IPS-18a (cell line): ENCODE results near the gene CA12.

Experiments used
- H3K27ac ChIP-seq: one replicate; pipeline ENCODE4 v1.5.1; 2013; ENCODE audit warnings: low read length
- H3K27me3 ChIP-seq: one replicate; pipeline ENCODE4 v1.6.1; 2013; ENCODE audit warnings: mild to moderate bottlenecking, low read length; ENCODE audit not compliant: control insufficient read depth, insufficient read depth
- H3K36me3 ChIP-seq: one replicate; pipeline ENCODE4 v1.6.1; 2013; ENCODE audit warnings: low read depth, low read length; ENCODE audit not compliant: control insufficient read depth
- H3K4me1 ChIP-seq: one replicate; pipeline ENCODE4 v1.6.1; 2013; ENCODE audit warnings: low read depth, low read length; ENCODE audit not compliant: control insufficient read depth
- H3K4me3 ChIP-seq: one replicate; pipeline ENCODE4 v1.5.1; 2013; ENCODE audit warnings: low read length
- H3K9ac ChIP-seq: one replicate; pipeline ENCODE4 v1.6.1; 2013; ENCODE audit warnings: mild to moderate bottlenecking, low read length, moderate library complexity
- H3K9me3 ChIP-seq: one replicate; pipeline ENCODE4 v1.6.1; 2013; ENCODE audit warnings: low read depth, low read length; ENCODE audit not compliant: control insufficient read depth

CA12 gene

GRCh38 chr15:63398456-63398855, 16.8 kb upstream of the CA12 start:
- Histone ChIP-seq H3K9ac (no peak overlapping the region), H3K36me3 (no peaks in the 10 kb centered on the region), H3K4me1 (peaks cover 12% of the 10 kb centered on the region), H3K4me3 (no peak overlapping the region), H3K9me3 (no peaks in the 10 kb centered on the region), H3K27ac (no peak overlapping the region), H3K27me3 (peaks cover 18% of the 10 kb centered on the region)

GRCh38 chr15:63396152-63396928, 14.7 kb upstream of the CA12 start:
- no peak overlapping the region for H3K4me3 ChIP-seq
- H3K36me3 ChIP-seq, result no peaks in the 10 kb centered on the region
- no peaks in the 10 kb centered on the region for H3K9me3 ChIP-seq
- H3K27me3 ChIP-seq, result peaks cover 18% of the 10 kb centered on the region
- no peak overlapping the region for H3K27ac ChIP-seq
- H3K9ac ChIP-seq, result no peak overlapping the region
- peaks cover 12% of the 10 kb centered on the region for H3K4me1 ChIP-seq

- Histone ChIP-seq H3K4me1 (peaks cover 12% of the 10 kb centered on the region), H3K27me3 (peaks cover 18% of the 10 kb centered on the region), H3K9ac (no peak overlapping the region), H3K36me3 (no peaks in the 10 kb centered on the region), H3K27ac (no peak overlapping the region), H3K9me3 (no peaks in the 10 kb centered on the region), H3K4me3 (no peak overlapping the region)
Observed at GRCh38 chr15:63395730-63396151, 14.1 kb upstream of the CA12 start.

- Histone ChIP-seq H3K27ac (no peak overlapping the region), H3K9me3 (no peaks in the 10 kb centered on the region), H3K4me1 (peaks cover 12% of the 10 kb centered on the region), H3K4me3 (no peak overlapping the region), H3K9ac (no peak overlapping the region), H3K36me3 (no peaks in the 10 kb centered on the region), H3K27me3 (peaks cover 14% of the 10 kb centered on the region)
Observed at GRCh38 chr15:63392361-63393009, 10.8 kb upstream of the CA12 start.

GRCh38 chr15:63391669-63392360, 10.2 kb upstream of the CA12 start:
- Histone ChIP-seq H3K27me3 (peaks cover 14% of the 10 kb centered on the region), H3K4me1 (peaks cover 12% of the 10 kb centered on the region), H3K9me3 (no peaks in the 10 kb centered on the region), H3K9ac (no peak overlapping the region), H3K27ac (no peak overlapping the region), H3K36me3 (no peaks in the 10 kb centered on the region), H3K4me3 (no peak overlapping the region)

- Histone ChIP-seq H3K36me3 (no peaks in the 10 kb centered on the region), H3K4me3 (no peak overlapping the region), H3K9ac (no peak overlapping the region), H3K9me3 (no peaks in the 10 kb centered on the region), H3K4me1 (peaks cover under 1% of the 10 kb centered on the region), H3K27me3 (peaks cover 11% of the 10 kb centered on the region), H3K27ac (no peak overlapping the region)
Observed at GRCh38 chr15:63390689-63391088, 9.0 kb upstream of the CA12 start.

GRCh38 chr15:63389902-63390670, 8.4 kb upstream of the CA12 start:
- Histone ChIP-seq H3K9ac (no peak overlapping the region), H3K36me3 (no peaks in the 10 kb centered on the region), H3K27ac (no peak overlapping the region), H3K4me1 (no peaks in the 10 kb centered on the region), H3K27me3 (peaks cover 5% of the 10 kb centered on the region), H3K4me3 (no peak overlapping the region), H3K9me3 (no peaks in the 10 kb centered on the region)

- no peak overlapping the region for H3K9ac ChIP-seq
- H3K9me3 ChIP-seq, result no peaks in the 10 kb centered on the region
- H3K4me3 ChIP-seq, result no peak overlapping the region
- H3K36me3 ChIP-seq, result no peaks in the 10 kb centered on the region
- no peaks in the 10 kb centered on the region for H3K27me3 ChIP-seq
- H3K27ac ChIP-seq, result no peak overlapping the region
- no peaks in the 10 kb centered on the region for H3K4me1 ChIP-seq
Observed at GRCh38 chr15:63388511-63388910, 6.9 kb upstream of the CA12 start.

- H3K36me3 ChIP-seq, result no peaks in the 10 kb centered on the region
- H3K4me1 ChIP-seq, result no peaks in the 10 kb centered on the region
- peaks cover 3% of the 10 kb centered on the region for H3K27me3 ChIP-seq
Observed at GRCh38 chr15:63387748-63388493, 6.3 kb upstream of the CA12 start.

GRCh38 chr15:63385911-63386531, 4.4 kb upstream of the CA12 start:
- H3K27ac ChIP-seq, result no peak overlapping the region
- no peaks in the 10 kb centered on the region for H3K36me3 ChIP-seq
- no peaks in the 10 kb centered on the region for H3K9me3 ChIP-seq
- peaks cover 22% of the 10 kb centered on the region for H3K27me3 ChIP-seq
- H3K9ac ChIP-seq, result no peak overlapping the region
- H3K4me1 ChIP-seq, result no peaks in the 10 kb centered on the region
- no peak overlapping the region for H3K4me3 ChIP-seq

More at GRCh38 chr15:63387748-63388493, 6.3 kb upstream of the CA12 start:
- Histone ChIP-seq H3K9ac (no peak overlapping the region), H3K27ac (no peak overlapping the region), H3K9me3 (no peaks in the 10 kb centered on the region), H3K4me3 (no peak overlapping the region)
